Measurements from ENCODE around the gene KRTAP5-5.
"Not testable (repeated sequence)": the region's sequence is repeated elsewhere in the genome, so short reads cannot be mapped to it uniquely, and the experiment has no call there.

The KRTAP5-5 gene

DNA sequence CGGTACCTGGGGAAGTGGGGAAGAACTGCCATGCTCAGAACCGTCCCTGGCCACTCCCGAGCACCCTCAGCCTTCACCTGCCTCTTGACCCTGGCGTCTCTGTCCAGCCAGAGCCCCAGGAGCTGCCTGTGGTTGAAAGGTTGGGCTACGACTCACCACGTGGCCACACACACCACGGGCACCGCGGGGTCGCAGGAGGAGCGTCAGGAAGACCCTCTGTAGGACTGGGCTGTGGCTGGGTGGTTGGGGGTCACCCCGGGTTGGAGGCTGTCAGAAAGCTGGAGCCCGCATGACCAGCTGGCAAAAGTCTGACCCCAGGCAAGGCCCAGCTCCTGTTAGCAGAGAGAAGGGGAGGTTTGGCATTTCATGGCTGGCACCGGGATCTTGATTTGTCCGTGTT, 11.5 kb downstream of the KRTAP5-5 start:
- H3K4me3 Mint-ChIP-seq, result no peak overlapping the region
- H3K36me3 Mint-ChIP-seq, result no peaks in the 10 kb centered on the region
- no peak for DNase-seq
- no peak overlapping the region for H3K27ac Mint-ChIP-seq
- no peaks in the 10 kb centered on the region for H3K9me3 Mint-ChIP-seq
- peaks cover 26% of the 10 kb centered on the region for H3K27me3 Mint-ChIP-seq
- peaks cover 2% of the 10 kb centered on the region for H3K4me1 Mint-ChIP-seq
- CTCF ChIA-PET, result interaction anchor here (0.8 to 2.4 kb wide), 4 partner anchors 9 to 340 kb away, joined by 3 to 15 read pairs (median 4); no protein-coding TSS in a partner anchor

DNA sequence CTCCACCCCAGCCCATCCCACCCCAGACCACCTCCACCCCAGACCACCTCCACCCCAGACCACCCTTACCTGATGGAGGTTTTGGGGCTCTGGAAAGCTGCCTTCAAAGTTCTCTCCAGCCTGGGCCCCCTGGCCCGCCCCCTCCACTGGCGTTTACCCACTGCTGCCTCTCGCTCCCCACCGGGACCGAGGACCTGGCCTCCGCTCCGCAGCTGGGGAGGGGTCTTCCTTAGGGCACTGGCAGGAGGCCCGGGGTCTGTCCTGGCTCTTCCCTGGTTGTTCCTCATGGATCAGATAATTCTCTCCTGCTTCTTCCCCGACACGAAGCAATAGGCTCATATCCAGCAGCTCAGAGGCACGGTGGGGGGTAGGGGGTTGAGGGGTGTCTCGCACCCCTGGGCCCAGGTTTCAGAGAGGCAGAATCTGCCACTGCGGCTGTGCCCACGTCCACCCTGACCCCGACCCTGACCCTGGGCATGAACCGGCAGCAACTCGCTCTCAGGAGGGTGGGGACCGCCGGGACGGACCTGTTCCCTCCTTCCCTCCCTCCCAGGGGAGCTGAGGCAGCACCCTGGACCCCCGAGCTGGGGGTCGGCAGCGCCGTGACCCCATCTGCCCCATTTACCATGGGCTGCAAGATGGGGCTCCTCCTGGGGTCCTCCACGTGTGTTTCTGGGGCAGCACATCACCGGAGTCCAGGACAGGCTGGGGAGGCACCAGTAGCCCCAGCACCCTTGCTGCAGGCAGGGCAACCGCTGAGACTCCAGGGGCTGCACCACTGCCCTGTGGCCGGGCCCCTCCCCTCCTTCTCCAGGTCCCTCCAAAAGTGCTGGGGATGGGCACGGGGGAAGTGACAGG, 12.9 kb downstream of the KRTAP5-5 start:
- no peaks in the 10 kb centered on the region for H3K36me3 Mint-ChIP-seq
- peak; percentile 14 for DNase-seq
- no peaks in the 10 kb centered on the region for H3K9me3 Mint-ChIP-seq
- CTCF ChIA-PET, result no interaction called here
- H3K27ac Mint-ChIP-seq, result no peak overlapping the region
- H3K27me3 Mint-ChIP-seq, result peaks cover 26% of the 10 kb centered on the region
- peaks cover 2% of the 10 kb centered on the region for H3K4me1 Mint-ChIP-seq
- no peak overlapping the region for H3K4me3 Mint-ChIP-seq

DNA sequence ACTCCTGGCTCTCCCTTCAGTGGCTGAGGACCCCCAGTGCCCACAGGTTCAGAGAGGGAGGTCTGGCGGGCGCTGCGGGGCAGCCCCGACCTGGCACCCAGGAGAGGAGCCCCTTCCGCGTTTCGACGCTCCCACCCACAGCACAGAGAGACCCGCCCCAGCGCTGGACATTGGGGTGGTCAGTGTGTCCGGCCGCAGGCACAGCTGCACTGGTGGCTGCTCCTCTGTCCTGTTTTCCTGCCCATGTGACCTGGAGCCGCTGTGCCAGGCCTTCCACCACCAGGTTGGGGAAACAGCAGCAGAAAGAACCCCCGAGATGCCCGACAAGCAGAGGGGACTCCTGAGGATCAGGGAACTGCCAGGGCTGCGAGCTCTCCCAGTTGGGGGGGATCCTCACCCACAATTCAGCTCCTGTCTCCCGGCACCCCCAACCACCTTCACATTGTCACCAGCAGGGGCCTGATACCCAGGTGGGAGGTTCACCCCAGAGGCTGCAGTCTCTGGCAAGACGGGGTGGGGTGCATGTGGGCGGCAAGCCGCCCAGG, 13.6 kb downstream of the KRTAP5-5 start:
- CTCF ChIA-PET, result no interaction called here
- H3K27ac Mint-ChIP-seq, result no peak overlapping the region
- H3K9me3 Mint-ChIP-seq, result no peaks in the 10 kb centered on the region
- H3K36me3 Mint-ChIP-seq, result no peaks in the 10 kb centered on the region
- H3K27me3 Mint-ChIP-seq, result peaks cover 26% of the 10 kb centered on the region
- peaks cover 2% of the 10 kb centered on the region for H3K4me1 Mint-ChIP-seq
- H3K4me3 Mint-ChIP-seq, result no peak overlapping the region
- peak; percentile 12 for DNase-seq

DNA sequence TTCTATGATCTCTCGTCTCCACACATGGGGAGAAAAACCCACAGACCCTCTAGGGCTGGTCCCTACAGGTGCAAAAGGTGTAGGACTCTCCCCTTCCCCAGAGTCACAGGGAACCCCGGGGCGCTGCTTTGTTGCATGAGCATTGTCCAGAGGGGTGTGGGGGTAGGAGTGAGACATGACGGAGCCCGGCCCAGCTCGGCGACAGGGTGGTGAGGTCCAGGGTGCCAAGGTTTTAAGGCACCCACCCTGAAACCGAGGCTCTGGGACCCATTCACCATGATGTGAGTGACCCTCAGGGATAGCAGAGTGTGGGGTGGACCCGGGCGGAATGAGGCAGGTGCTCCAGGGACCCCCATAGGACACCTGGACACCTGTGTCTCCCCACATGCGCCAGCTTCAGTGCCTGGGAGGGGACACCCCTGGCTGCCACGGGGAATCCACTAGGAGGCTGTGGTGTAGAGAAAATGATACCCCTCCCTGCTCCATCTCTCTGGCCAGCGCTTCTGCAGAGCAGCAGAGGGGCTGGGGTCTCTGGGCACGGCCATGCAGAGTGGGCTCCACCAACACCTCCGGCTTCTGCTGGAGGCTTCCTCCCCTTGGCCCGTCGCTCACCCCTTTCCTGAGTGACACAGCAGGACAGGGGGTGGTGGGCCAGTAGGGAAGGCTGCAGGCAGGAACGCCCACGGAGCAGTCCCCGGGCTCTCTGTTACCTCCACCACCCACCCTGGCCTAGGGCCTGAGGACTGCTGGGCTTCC, 15.2 kb downstream of the KRTAP5-5 start:
- Mint-ChIP-seq H3K9me3 (no peaks in the 10 kb centered on the region), H3K27me3 (peaks cover 19% of the 10 kb centered on the region), H3K36me3 (no peaks in the 10 kb centered on the region), H3K4me3 (no peak overlapping the region), H3K4me1 (no peaks in the 10 kb centered on the region), H3K27ac (no peak overlapping the region)
- DNase-seq, result peak; percentile 14
- CTCF ChIA-PET, result interaction anchor here (0.8 to 0.9 kb wide), 2 partner anchors 7 to 187 kb away, joined by 3 read pairs; no protein-coding TSS in a partner anchor

- no peak overlapping the region for H3K27ac Mint-ChIP-seq
- H3K36me3 Mint-ChIP-seq, result no peaks in the 10 kb centered on the region
- no peaks in the 10 kb centered on the region for H3K9me3 Mint-ChIP-seq
- no peaks in the 10 kb centered on the region for H3K4me1 Mint-ChIP-seq
- H3K4me3 Mint-ChIP-seq, result no peak overlapping the region
- H3K27me3 Mint-ChIP-seq, result peaks cover 15% of the 10 kb centered on the region
- DNase-seq, result no peak
- CTCF ChIA-PET, result interaction anchor here (0.9 to 2.1 kb wide), 2 partner anchors 8 to 13 kb away, joined by 3 to 5 read pairs; no protein-coding TSS in a partner anchor
These were observed 15.8 kb downstream of the KRTAP5-5 start for GRCh38 chr11:1645357-1645821.

DNA sequence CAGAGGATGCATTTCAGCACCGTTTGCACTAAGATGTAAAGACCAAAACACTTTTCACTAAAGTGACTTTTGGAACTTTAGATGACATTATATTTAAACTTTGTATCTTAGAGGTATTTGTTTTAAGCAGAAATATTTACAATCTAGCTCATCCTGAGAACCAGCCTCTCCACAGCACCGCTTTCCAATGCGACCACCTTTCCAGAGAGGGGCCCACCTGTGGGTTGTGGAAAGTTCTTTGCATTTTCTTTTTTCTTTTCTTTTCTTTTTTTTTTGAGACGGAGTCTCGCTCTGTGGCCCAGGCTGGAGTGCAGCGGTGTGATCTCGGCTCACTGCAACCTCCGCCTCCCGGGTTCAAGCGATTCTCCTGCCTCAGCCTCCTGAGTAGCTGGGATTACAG, 17.0 kb downstream of the KRTAP5-5 start:
- not testable (repeated sequence) for H3K9me3 Mint-ChIP-seq, H3K4me3 Mint-ChIP-seq, H3K4me1 Mint-ChIP-seq, H3K36me3 Mint-ChIP-seq, H3K27ac Mint-ChIP-seq
- CTCF ChIA-PET, result interaction anchor here (0.7 to 2.1 kb wide), 2 partner anchors 15 to 186 kb away, joined by 5 read pairs; no protein-coding TSS in a partner anchor
- H3K27me3 Mint-ChIP-seq, result peaks cover 27% of the 10 kb centered on the region
- peak; percentile 5 for DNase-seq

DNA sequence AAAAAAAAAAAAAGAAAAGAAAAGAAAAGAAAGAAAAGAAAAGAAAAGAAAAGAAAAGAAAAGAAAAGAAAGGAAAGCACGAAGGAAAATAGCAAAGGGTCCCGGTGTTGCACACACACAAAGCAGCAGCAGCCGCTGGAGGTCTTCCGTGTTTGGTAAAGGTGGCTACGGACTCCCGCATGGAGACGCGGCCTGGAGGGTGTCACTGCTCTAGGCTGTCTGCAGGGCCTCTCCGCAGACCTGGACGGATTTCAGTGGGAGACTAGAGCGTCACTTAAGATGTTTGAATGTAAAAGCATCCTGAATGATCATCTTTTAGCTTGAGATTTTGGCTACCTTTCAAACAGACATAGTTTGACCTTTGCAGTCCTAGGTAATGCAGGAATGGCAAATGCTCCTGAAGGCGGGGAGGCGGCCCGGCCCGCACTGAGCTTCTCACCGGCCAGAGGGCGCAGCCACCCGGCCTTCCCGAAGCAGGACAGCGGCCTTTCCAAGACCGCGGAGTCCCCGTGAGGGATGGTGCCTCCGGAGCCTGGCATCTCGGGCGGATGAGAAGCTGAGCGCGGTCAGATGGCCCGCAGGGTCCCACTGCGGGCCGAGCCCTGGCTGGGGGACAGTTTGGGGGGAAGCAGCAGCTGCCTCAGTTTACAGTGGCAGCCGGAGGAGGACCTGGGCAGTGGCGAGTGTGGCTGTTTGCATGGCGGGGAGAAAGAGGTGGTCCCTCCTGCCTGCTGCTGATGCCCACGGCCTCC, 18.5 kb downstream of the KRTAP5-5 start:
- Mint-ChIP-seq H3K9me3 (no peaks in the 10 kb centered on the region), H3K27ac (no peak overlapping the region), H3K4me1 (no peaks in the 10 kb centered on the region), H3K27me3 (peaks cover 38% of the 10 kb centered on the region), H3K36me3 (no peaks in the 10 kb centered on the region), H3K4me3 (no peak overlapping the region)
- DNase-seq, result no peak
- CTCF ChIA-PET, result interaction anchor here (1.0 kb wide), 1 partner anchor 10 kb away, joined by 3 read pairs; no protein-coding TSS in a partner anchor

DNA sequence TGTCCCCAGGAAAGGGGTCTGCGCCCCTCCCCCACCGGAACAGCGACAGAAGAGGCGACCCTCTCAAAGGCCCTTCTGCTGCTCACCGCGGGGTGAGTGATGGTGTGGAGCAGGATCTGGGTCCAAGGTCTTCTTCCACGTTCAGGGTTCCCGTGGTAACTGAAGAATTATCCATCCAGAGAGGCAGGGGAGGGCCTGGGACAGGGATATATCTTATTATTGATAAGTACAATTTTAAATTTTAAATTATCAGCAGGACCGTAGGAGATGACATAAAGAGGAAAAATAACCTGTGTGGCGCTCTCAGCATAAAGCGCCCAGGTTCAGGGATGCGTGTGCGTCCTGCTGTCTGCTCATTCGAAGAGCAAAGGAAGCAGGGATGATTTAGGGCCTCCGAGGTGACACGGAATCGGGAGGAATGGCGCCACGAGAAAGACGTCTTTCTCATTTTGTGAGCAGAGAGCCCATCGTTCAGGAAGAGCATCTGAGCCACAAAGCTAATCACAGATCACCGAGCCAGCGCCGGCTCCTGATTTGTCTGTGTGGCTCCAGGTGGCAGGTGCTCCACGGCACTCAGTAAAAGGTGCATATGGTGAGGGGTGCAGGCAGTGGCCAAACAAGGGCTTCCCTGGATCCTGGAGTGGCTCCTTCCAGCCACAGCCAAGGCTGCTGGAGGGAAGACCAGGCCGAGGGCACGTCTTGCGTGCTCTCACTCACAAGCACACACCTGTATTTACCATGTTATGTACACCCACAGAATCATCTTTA, 19.3 kb downstream of the KRTAP5-5 start:
- Mint-ChIP-seq H3K9me3 (no peaks in the 10 kb centered on the region), H3K27ac (no peak overlapping the region), H3K27me3 (peaks cover 44% of the 10 kb centered on the region), H3K4me1 (no peaks in the 10 kb centered on the region), H3K36me3 (no peaks in the 10 kb centered on the region), H3K4me3 (no peak overlapping the region)
- CTCF ChIA-PET, result interaction anchor here (1.0 to 3.1 kb wide), 4 partner anchors 9 to 353 kb away, joined by 3 to 15 read pairs (median 4); no protein-coding TSS in a partner anchor
- no peak for DNase-seq

GRCh38 chr11:1650034-1650917, 20.7 kb downstream of the KRTAP5-5 start:
- H3K4me3 Mint-ChIP-seq, result no peak overlapping the region
- CTCF ChIA-PET, result interaction anchor here (0.6 to 3.1 kb wide), 6 partner anchors 9 to 351 kb away, joined by 3 to 15 read pairs (median 4); no protein-coding TSS in a partner anchor
- no peaks in the 10 kb centered on the region for H3K36me3 Mint-ChIP-seq
- peak; percentile 18 for DNase-seq
- H3K27me3 Mint-ChIP-seq, result peaks cover 46% of the 10 kb centered on the region
- H3K27ac Mint-ChIP-seq, result no peak overlapping the region
- no peaks in the 10 kb centered on the region for H3K9me3 Mint-ChIP-seq
- H3K4me1 Mint-ChIP-seq, result no peaks in the 10 kb centered on the region

DNA sequence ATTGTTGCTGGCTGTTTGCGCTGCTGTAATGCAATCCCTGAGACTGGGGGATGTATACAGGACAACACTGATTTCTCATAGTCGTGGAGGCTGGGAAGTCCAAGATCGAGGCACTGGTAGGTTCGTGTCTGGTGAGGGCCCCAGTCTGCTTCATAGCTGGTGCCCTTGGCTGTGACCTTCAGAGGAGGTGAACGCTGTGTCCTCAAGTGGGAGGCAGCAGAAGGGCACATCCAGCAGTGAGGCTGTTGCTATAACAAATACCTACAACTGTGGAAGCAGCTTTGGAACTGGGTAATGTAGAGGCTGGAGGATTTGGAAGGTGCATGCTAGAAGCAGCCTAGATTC, 21.3 kb downstream of the KRTAP5-5 start:
- H3K27me3 Mint-ChIP-seq, result peaks cover 43% of the 10 kb centered on the region

GRCh38 chr11:1651411-1651980, 21.9 kb downstream of the KRTAP5-5 start:
- Mint-ChIP-seq H3K27ac (no peak overlapping the region), H3K36me3 (no peaks in the 10 kb centered on the region), H3K4me1 (no peaks in the 10 kb centered on the region), H3K27me3 (peaks cover 43% of the 10 kb centered on the region), H3K9me3 (no peaks in the 10 kb centered on the region), H3K4me3 (no peak overlapping the region)
- peak; percentile 3 for DNase-seq
- CTCF ChIA-PET, result interaction anchor here (1.1 to 3.1 kb wide), 3 partner anchors 12 to 199 kb away, joined by 3 to 15 read pairs (median 15); no protein-coding TSS in a partner anchor

More for the DNA sequence above, 21.3 kb downstream of the KRTAP5-5 start:
- DNase-seq, result peak; percentile 8
- H3K27ac Mint-ChIP-seq, result no peak overlapping the region
- H3K4me1 Mint-ChIP-seq, result no peaks in the 10 kb centered on the region
- CTCF ChIA-PET, result interaction anchor here (0.6 to 3.1 kb wide), 5 partner anchors 8 to 351 kb away, joined by 3 to 15 read pairs (median 4); no protein-coding TSS in a partner anchor
- no peak overlapping the region for H3K4me3 Mint-ChIP-seq
- no peaks in the 10 kb centered on the region for H3K36me3 Mint-ChIP-seq
- no peaks in the 10 kb centered on the region for H3K9me3 Mint-ChIP-seq

DNA sequence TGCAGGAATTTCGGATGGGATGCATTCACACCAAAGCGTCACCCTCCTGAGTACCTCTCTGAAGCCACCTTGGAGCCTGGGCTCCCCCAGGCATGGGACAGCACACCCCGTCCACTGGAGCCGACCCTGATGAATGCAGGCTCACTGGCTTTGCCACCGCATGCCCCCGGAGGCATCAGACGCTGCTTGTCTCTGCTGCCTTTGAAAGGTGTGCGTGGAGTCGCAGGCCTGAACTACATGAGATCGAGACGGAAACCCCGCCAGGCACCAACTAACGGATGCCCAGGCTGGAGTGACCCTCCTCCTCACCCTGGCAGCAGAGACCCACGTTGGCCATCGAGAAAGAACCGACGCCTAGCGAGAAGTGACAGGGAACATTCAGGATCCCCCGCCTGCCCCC, 22.5 kb downstream of the KRTAP5-5 start:
- H3K27ac Mint-ChIP-seq, result no peak overlapping the region

More for the DNA sequence above, 22.5 kb downstream of the KRTAP5-5 start:
- H3K27me3 Mint-ChIP-seq, result peaks cover 45% of the 10 kb centered on the region
- CTCF ChIA-PET, result interaction anchor here (0.6 to 3.1 kb wide), 27 partner anchors 11 to 505 kb away, joined by 3 to 49 read pairs (median 6); partner anchors contain the start of genes LSP1 and SYT8
- DNase-seq, result peak; percentile 13
- no peaks in the 10 kb centered on the region for H3K9me3 Mint-ChIP-seq
- H3K4me1 Mint-ChIP-seq, result no peaks in the 10 kb centered on the region
- H3K36me3 Mint-ChIP-seq, result no peaks in the 10 kb centered on the region
- H3K4me3 Mint-ChIP-seq, result no peak overlapping the region
